ENCODE measurements around the gene PCMTD2. TPM values are rescaled to one million over a fixed set of nuclear protein-coding genes. Genes with fewer than 3 reads are reported as not detected.

PCMTD2 gene
- total and polyA plus RNA-seq, 2 of the 13 experiments (the other 11 are each of a cell fraction or from before 2014, with no cell fraction given), result 47.0 to 76.9 TPM

GRCh38 chr20:64220891-64221527, 34.5 kb upstream of the PCMTD2 start (continued):
- TF ChIP-seq MYC (CRISPR knock-in tag; IDR thresholded peaks at IDR 0.05; ENCODE audit: borderline replicate concordance) (peak; percentile 72), HOXA9 (CRISPR knock-in tag; IDR thresholded peaks at IDR 0.05; ENCODE audit: borderline replicate concordance) (no peak), ZNF354B (CRISPR knock-in tag; IDR thresholded peaks at IDR 0.05) (peak; percentile 26; the same call in 1 of the 2 replicates), REPIN1 (CRISPR knock-in tag; IDR thresholded peaks at IDR 0.05; ENCODE audit: borderline replicate concordance, low read depth) (peak; percentile 84; the same call in 1 of the 2 replicates), ZC3H13 (CRISPR knock-in tag; IDR thresholded peaks at IDR 0.05) (no peak), GTF2F1 (IDR thresholded peaks at IDR 0.05; ENCODE audit: low read length) (no peak), ZNF770 (CRISPR knock-in tag; IDR thresholded peaks at IDR 0.05) (no peak), ZNF251 (CRISPR knock-in tag; IDR thresholded peaks at IDR 0.05) (no peak), IRF2 (CRISPR knock-in tag; IDR thresholded peaks at IDR 0.05) (0 out of 2 replicates have a peak, but pooled peaks have one; percentile 25), GATAD2A (CRISPR knock-in tag; IDR thresholded peaks at IDR 0.05) (peak; percentile 44; the same call in 1 of the 2 replicates), ZFP36L1 (CRISPR knock-in tag; IDR thresholded peaks at IDR 0.05) (no peak; the same call in 1 of the 2 replicates), CCAR2 (optimal IDR thresholded peaks at IDR 0.05; ENCODE audit: low read depth, low read length) (no peak), ZNF879 (CRISPR knock-in tag; IDR thresholded peaks at IDR 0.05) (no peak), CREB1 (IDR thresholded peaks at IDR 0.05) (no peak), CREB1 (CRISPR knock-in tag; IDR thresholded peaks at IDR 0.05) (no peak), NFE2L2 (IDR thresholded peaks at IDR 0.05; ENCODE audit: low read length) (no peak), ZNF17 (CRISPR knock-in tag; IDR thresholded peaks at IDR 0.05) (no peak), ZNF121 (CRISPR knock-in tag; IDR thresholded peaks at IDR 0.05) (no peak), PRMT3 (CRISPR knock-in tag; IDR thresholded peaks at IDR 0.05; ENCODE audit: borderline replicate concordance, low read depth) (no peak), HNRNPL (IDR thresholded peaks at IDR 0.05; ENCODE audit: low read depth, low read length) (no peak), RBM39 (IDR thresholded peaks at IDR 0.05; ENCODE audit: low read depth, low read length, poor library complexity, severe bottlenecking) (no peak), KAT7 (CRISPR knock-in tag; IDR thresholded peaks at IDR 0.05; ENCODE audit: borderline replicate concordance) (no peak), E2F1 (CRISPR knock-in tag; IDR thresholded peaks at IDR 0.05) (no peak)
